ENCODE results near the gene CLEC11A. TPM values are rescaled to one million over a fixed set of nuclear protein-coding genes. Genes with fewer than 3 reads are reported as not detected.

CLEC11A gene
- total RNA-seq, 1 experiment from 2014 or later: 7.6 TPM

DNA sequence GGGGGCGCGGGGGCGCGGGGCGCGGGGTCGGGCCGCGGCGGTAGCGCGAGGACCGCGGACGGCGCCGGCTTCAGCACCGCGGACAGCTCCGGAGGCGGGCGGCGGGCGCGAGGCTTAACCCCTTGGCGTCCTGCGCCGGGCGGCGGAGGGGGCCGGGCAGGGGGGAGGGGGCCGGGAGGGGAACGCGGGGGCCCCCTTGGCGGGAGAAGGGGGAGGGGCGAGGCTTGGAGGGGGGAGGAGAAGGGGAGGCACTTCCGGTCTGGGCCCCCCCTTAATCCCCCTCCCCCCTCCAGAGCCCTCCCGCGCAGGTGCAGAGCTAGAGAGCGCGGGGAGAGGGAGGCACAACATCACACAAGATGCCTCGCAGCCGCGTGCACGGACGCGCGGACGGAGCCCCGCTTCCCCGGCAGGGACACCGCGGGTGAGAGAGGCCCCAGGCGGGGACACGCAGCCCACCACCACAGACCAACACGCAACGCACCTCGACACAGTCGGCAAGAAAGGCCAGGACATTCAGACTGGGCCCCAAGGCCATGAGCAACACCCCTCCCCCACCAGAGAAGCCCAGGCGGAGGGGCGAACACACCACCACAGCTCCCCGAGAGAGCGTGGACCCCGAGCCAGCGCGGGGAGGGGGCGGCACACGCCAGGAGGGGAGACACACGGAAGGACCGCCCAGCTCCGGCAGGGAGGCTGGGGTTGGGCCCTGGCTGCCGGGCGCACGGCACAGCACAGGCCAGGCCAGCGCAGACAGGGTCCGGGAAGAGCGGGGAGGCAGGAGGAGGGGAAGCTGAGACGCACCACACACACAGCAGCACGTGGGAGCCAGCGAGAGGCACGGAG lies 27.7 kb upstream of the CLEC11A start (continued):
- TF ChIP-seq NFYB (CRISPR knock-in tag; conservative IDR thresholded peaks at IDR 0.05; ENCODE audit: low read depth): no peak
- TF ChIP-seq ZNF396 (CRISPR knock-in tag; IDR thresholded peaks at IDR 0.05; ENCODE audit: borderline replicate concordance): no peak
- no peak for TF ChIP-seq MXD4 (CRISPR knock-in tag; IDR thresholded peaks at IDR 0.05; ENCODE audit: borderline replicate concordance)
- TF ChIP-seq FOXK1 (CRISPR knock-in tag; IDR thresholded peaks at IDR 0.05): 0 out of 2 replicates have a peak, but pooled peaks have one; percentile 21
- TF ChIP-seq, protein P1, sequence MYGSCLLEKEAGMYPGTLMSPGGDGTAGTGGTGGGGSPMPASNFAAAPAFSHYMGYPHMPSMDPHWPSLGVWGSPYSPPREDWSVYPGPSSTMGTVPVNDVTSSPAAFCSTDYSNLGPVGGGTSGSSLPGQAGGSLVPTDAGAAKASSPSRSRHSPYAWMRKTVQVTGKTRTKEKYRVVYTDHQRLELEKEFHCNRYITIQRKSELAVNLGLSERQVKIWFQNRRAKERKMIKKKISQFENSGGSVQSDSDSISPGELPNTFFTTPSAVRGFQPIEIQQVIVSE (CRISPR knock-in tag; IDR thresholded peaks at IDR 0.05; ENCODE audit: borderline replicate concordance): no peak
- TF ChIP-seq ETV6 (CRISPR knock-in tag; IDR thresholded peaks at IDR 0.05): no peak
- TF ChIP-seq, protein P2, sequence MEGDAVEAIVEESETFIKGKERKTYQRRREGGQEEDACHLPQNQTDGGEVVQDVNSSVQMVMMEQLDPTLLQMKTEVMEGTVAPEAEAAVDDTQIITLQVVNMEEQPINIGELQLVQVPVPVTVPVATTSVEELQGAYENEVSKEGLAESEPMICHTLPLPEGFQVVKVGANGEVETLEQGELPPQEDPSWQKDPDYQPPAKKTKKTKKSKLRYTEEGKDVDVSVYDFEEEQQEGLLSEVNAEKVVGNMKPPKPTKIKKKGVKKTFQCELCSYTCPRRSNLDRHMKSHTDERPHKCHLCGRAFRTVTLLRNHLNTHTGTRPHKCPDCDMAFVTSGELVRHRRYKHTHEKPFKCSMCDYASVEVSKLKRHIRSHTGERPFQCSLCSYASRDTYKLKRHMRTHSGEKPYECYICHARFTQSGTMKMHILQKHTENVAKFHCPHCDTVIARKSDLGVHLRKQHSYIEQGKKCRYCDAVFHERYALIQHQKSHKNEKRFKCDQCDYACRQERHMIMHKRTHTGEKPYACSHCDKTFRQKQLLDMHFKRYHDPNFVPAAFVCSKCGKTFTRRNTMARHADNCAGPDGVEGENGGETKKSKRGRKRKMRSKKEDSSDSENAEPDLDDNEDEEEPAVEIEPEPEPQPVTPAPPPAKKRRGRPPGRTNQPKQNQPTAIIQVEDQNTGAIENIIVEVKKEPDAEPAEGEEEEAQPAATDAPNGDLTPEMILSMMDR (IDR thresholded peaks at IDR 0.05): no peak
- TF ChIP-seq TP53 (CRISPR knock-in tag; IDR thresholded peaks at IDR 0.05): peak; percentile 49; the same call in 1 of the 2 replicates
- TF ChIP-seq, protein P3, sequence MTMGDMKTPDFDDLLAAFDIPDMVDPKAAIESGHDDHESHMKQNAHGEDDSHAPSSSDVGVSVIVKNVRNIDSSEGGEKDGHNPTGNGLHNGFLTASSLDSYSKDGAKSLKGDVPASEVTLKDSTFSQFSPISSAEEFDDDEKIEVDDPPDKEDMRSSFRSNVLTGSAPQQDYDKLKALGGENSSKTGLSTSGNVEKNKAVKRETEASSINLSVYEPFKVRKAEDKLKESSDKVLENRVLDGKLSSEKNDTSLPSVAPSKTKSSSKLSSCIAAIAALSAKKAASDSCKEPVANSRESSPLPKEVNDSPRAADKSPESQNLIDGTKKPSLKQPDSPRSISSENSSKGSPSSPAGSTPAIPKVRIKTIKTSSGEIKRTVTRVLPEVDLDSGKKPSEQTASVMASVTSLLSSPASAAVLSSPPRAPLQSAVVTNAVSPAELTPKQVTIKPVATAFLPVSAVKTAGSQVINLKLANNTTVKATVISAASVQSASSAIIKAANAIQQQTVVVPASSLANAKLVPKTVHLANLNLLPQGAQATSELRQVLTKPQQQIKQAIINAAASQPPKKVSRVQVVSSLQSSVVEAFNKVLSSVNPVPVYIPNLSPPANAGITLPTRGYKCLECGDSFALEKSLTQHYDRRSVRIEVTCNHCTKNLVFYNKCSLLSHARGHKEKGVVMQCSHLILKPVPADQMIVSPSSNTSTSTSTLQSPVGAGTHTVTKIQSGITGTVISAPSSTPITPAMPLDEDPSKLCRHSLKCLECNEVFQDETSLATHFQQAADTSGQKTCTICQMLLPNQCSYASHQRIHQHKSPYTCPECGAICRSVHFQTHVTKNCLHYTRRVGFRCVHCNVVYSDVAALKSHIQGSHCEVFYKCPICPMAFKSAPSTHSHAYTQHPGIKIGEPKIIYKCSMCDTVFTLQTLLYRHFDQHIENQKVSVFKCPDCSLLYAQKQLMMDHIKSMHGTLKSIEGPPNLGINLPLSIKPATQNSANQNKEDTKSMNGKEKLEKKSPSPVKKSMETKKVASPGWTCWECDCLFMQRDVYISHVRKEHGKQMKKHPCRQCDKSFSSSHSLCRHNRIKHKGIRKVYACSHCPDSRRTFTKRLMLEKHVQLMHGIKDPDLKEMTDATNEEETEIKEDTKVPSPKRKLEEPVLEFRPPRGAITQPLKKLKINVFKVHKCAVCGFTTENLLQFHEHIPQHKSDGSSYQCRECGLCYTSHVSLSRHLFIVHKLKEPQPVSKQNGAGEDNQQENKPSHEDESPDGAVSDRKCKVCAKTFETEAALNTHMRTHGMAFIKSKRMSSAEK (CRISPR knock-in tag; IDR thresholded peaks at IDR 0.05; ENCODE audit: borderline replicate concordance): no peak
- no peak for TF ChIP-seq RORB (CRISPR knock-in tag; IDR thresholded peaks at IDR 0.05)
- TF ChIP-seq, protein P4, sequence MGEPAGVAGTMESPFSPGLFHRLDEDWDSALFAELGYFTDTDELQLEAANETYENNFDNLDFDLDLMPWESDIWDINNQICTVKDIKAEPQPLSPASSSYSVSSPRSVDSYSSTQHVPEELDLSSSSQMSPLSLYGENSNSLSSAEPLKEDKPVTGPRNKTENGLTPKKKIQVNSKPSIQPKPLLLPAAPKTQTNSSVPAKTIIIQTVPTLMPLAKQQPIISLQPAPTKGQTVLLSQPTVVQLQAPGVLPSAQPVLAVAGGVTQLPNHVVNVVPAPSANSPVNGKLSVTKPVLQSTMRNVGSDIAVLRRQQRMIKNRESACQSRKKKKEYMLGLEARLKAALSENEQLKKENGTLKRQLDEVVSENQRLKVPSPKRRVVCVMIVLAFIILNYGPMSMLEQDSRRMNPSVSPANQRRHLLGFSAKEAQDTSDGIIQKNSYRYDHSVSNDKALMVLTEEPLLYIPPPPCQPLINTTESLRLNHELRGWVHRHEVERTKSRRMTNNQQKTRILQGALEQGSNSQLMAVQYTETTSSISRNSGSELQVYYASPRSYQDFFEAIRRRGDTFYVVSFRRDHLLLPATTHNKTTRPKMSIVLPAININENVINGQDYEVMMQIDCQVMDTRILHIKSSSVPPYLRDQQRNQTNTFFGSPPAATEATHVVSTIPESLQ (CRISPR knock-in tag; IDR thresholded peaks at IDR 0.05): no peak

DNA sequence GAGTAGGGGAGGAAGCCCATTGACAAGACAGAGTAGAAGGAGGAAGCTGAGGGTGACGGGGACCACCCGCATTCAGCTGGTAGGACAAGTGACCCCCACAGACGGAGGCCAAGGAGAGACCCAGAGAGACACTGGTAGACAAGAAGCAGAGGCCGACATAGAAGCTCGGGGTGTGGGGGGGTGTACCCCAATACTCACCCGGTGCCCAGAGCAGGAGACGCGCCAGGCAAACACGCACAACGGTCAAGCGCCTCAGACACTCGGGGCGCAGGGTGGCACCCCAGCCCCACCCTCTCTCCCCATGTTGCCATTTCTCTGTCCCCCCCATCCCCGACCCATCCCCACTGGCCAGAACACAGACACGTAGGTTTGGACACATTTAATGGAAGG lies 27.1 kb upstream of the CLEC11A start:
- Mint-ChIP-seq H3K27me3 (ENCODE audit: low read depth) (peaks cover 91% of the 10 kb centered on the region), H3K4me1 (peaks cover 16% of the 10 kb centered on the region), H3K27ac (no peak overlapping the region), H3K4me3 (peak overlapping the region; percentile 61; the same call in 1 of the 2 replicates), H3K36me3 (no peaks in the 10 kb centered on the region), H3K9me3 (no peaks in the 10 kb centered on the region)
- ATAC-seq (no peak), DNase-seq (ENCODE audit: low spot score) (no peak)
- TF ChIP-seq KAT7 (CRISPR knock-in tag; IDR thresholded peaks at IDR 0.05; ENCODE audit: borderline replicate concordance): no peak
- TF ChIP-seq ZNF263 (CRISPR knock-in tag; IDR thresholded peaks at IDR 0.05; ENCODE audit: low read depth): no peak
- no peak for TF ChIP-seq MXD4 (CRISPR knock-in tag; IDR thresholded peaks at IDR 0.05; ENCODE audit: borderline replicate concordance)
- no peak for TF ChIP-seq ZNF423 (CRISPR knock-in tag; IDR thresholded peaks at IDR 0.05)
- TF ChIP-seq, protein P5, sequence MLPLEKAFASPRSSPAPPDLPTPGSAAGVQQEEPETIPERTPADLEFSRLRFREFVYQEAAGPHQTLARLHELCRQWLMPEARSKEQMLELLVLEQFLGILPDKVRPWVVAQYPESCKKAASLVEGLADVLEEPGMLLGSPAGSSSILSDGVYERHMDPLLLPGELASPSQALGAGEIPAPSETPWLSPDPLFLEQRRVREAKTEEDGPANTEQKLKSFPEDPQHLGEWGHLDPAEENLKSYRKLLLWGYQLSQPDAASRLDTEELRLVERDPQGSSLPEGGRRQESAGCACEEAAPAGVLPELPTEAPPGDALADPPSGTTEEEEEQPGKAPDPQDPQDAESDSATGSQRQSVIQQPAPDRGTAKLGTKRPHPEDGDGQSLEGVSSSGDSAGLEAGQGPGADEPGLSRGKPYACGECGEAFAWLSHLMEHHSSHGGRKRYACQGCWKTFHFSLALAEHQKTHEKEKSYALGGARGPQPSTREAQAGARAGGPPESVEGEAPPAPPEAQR (CRISPR knock-in tag; IDR thresholded peaks at IDR 0.05): no peak
- CTCF ChIA-PET: interaction anchor here (0.6 to 2.4 kb wide), 12 partner anchors 8 to 230 kb away, joined by 3 to 14 read pairs (median 6); no protein-coding TSS in a partner anchor
- POLR2A ChIA-PET: no interaction called here
